GM23338 (cell line): ENCODE data around the gene SH2D3C. TPM values are rescaled to one million over a fixed set of nuclear protein-coding genes. Genes with fewer than 3 reads are reported as not detected.

ENCODE experiments used
- ATAC-seq: fragments of 200-7000 bp; cut with Tn5 transposase; 3 replicates; pipeline ENCODE4 v1.9.1; 2020
- DNase-seq: peaks from one replicate; pipeline ENCODE4 v3.0.0-alpha.2; 2015; ENCODE audit warnings: low spot score
- H2AFZ ChIP-seq: fragments of 200-600 bp; sonication (generic); 2 replicates; pipeline ENCODE4 v1.8.0; 2016; ENCODE audit warnings: antibody characterized with exemption, mild to moderate bottlenecking, moderate library complexity
- H3F3A ChIP-seq: fragments of 200-600 bp; sonication (generic); replicated peaks from 2 replicates; pipeline ENCODE4 v1.8.0; 2017; ENCODE audit warnings: antibody characterized with exemption, mixed run types, low read depth
- H3K27ac ChIP-seq: fragments of 200-600 bp; sonication (generic); 2 replicates; pipeline ENCODE4 v1.6.1; 2016; ENCODE audit warnings: low read depth
- H3K27me3 ChIP-seq: fragments of 200-600 bp; sonication (generic); 2 replicates; pipeline ENCODE4 v1.8.0; 2016; ENCODE audit warnings: mild to moderate bottlenecking, mixed run types, moderate library complexity; ENCODE audit not compliant: insufficient read depth
- H3K36me3 ChIP-seq: fragments of 200-600 bp; sonication (generic); 2 replicates; pipeline ENCODE4 v1.8.0; 2016; ENCODE audit warnings: mild to moderate bottlenecking; ENCODE audit not compliant: insufficient read depth
- H3K4me1 ChIP-seq: fragments of 200-600 bp; sonication (generic); 2 replicates; pipeline ENCODE4 v1.8.0; 2016; ENCODE audit warnings: mild to moderate bottlenecking, moderate library complexity; ENCODE audit not compliant: insufficient read depth
- H3K4me2 ChIP-seq: fragments of 200-600 bp; sonication (generic); 2 replicates; pipeline ENCODE4 v1.7.1; 2017; ENCODE audit warnings: mixed run types
- H3K4me3 ChIP-seq: fragments of 200-600 bp; sonication (generic); 2 replicates; pipeline ENCODE4 v1.6.1; 2016; ENCODE audit warnings: mixed run types
- H3K79me2 ChIP-seq: fragments of 200-600 bp; sonication (generic); replicated peaks from 2 replicates; pipeline ENCODE4 v1.8.0; 2017; ENCODE audit warnings: mild to moderate bottlenecking; ENCODE audit not compliant: insufficient read depth
- H3K9me2 ChIP-seq: fragments of 200-600 bp; sonication (generic); 2 replicates; pipeline ENCODE4 v1.8.0; 2017; ENCODE audit not compliant: insufficient read depth
- H4K20me1 ChIP-seq: fragments of 200-600 bp; sonication (generic); replicated peaks from 2 replicates; pipeline ENCODE4 v1.8.0; 2017; ENCODE audit warnings: mild to moderate bottlenecking; ENCODE audit not compliant: insufficient read depth
- H3K27ac Mint-ChIP-seq: 2 replicates; pipeline ENCODE4 v1.8.0; 2020; ENCODE audit warnings: inconsistent platforms, mild to moderate bottlenecking, moderate library complexity, mixed read lengths
- H3K27me3 Mint-ChIP-seq: 3 replicates; pipeline ENCODE4 v1.8.0; 2022; ENCODE audit warnings: low read depth, mild to moderate bottlenecking, moderate library complexity, mixed read lengths, inconsistent platforms; ENCODE audit not compliant: insufficient read depth, poor library complexity
- H3K36me3 Mint-ChIP-seq: 3 replicates; pipeline ENCODE4 v1.8.0; 2021; ENCODE audit warnings: low read depth, mild to moderate bottlenecking, inconsistent platforms, moderate library complexity, mixed read lengths
- H3K4me1 Mint-ChIP-seq: 3 replicates; pipeline ENCODE4 v1.8.0; 2020; ENCODE audit warnings: mild to moderate bottlenecking, inconsistent platforms, mixed read lengths
- H3K4me3 Mint-ChIP-seq: 3 replicates; pipeline ENCODE4 v1.8.0; 2021; ENCODE audit warnings: moderate library complexity, mild to moderate bottlenecking, inconsistent platforms, mixed read lengths
- H3K9me3 Mint-ChIP-seq: 3 replicates; pipeline ENCODE4 v1.8.0; 2020; ENCODE audit warnings: moderate library complexity, mild to moderate bottlenecking, inconsistent platforms, mixed read lengths
- CREB1 ChIP-seq: fragments of 250-450 bp; sonication (Bioruptor Pico); IDR thresholded peaks from 2 replicates; pipeline ENCODE4 v1.5.0; 2020; ENCODE audit warnings: low read depth, mild to moderate bottlenecking, moderate library complexity
- CTCF ChIP-seq, 2 experiments: fragments of 200-600 bp in 1 of 2; sonication (generic) in 1 of 2; conservative IDR thresholded peaks; 2 replicates each; pipeline versions ENCODE4 v1.5.1 to v1.6.1; 2016 to 2017; ENCODE audit warnings: antibody characterized with exemption in 2 of 2, low read depth in 2 of 2, mild to moderate bottlenecking in 2 of 2, moderate library complexity in 1 of 2
- ETS1 ChIP-seq: IDR thresholded peaks from 2 replicates; pipeline ENCODE4 v1.6.1; 2016; ENCODE audit warnings: antibody characterized with exemption
- EZH2 ChIP-seq: fragments of 200-600 bp; sonication (generic); IDR thresholded peaks from one replicate; pipeline ENCODE4 v1.8.0; 2017; ENCODE audit warnings: antibody characterized with exemption, mild to moderate bottlenecking, low read depth; ENCODE audit not compliant: unreplicated experiment
- EZH2phosphoT487 ChIP-seq: fragments of 200-600 bp; sonication (generic); IDR thresholded peaks from one replicate; pipeline ENCODE4 v1.8.1; 2018; ENCODE audit warnings: antibody characterized with exemption; ENCODE audit not compliant: unreplicated experiment
- JUNB ChIP-seq: IDR thresholded peaks from one replicate; pipeline ENCODE4 v1.6.1; 2016; ENCODE audit warnings: antibody characterized with exemption; ENCODE audit not compliant: unreplicated experiment
- NANOG ChIP-seq: IDR thresholded peaks from 2 replicates; pipeline ENCODE4 v1.6.1; 2016; ENCODE audit warnings: antibody characterized with exemption, borderline replicate concordance
- POLR2AphosphoS5 ChIP-seq: IDR thresholded peaks from 2 replicates; pipeline ENCODE4 v1.6.1; 2016; ENCODE audit warnings: antibody characterized with exemption, low read depth
- REST ChIP-seq: IDR thresholded peaks from one replicate; pipeline ENCODE4 v1.6.1; 2018; ENCODE audit warnings: antibody characterized with exemption; ENCODE audit not compliant: unreplicated experiment
- STAT1 ChIP-seq: IDR thresholded peaks from one replicate; pipeline ENCODE4 v1.6.1; 2016; ENCODE audit warnings: antibody characterized with exemption; ENCODE audit not compliant: unreplicated experiment
- ZNF114 ChIP-seq: fragments of 250-450 bp; sonication (Bioruptor Pico); IDR thresholded peaks from 2 replicates; pipeline ENCODE4 v1.5.0; 2020; ENCODE audit warnings: mild to moderate bottlenecking, moderate library complexity
- ZNF331 ChIP-seq: fragments of 250-450 bp; sonication (Bioruptor Pico); IDR thresholded peaks from 2 replicates; pipeline ENCODE4 v1.5.0; 2020; ENCODE audit warnings: low read depth, mild to moderate bottlenecking, moderate library complexity
- polyA plus RNA-seq: library from polyadenylated mRNA; unstranded; fragments of >200 nt; fragmentation: Nextera tagmentation; extraction: Ambion mirVana; gene quantifications from 2 replicates; pipeline ENCODE4 v1.2.1, GENCODE V29; 2016
- total RNA-seq: library from RNA; depleted of rRNA; stranded (reverse); fragments of >200 nt; shearing (Covaris generic); gene quantifications from 2 replicates; pipeline ENCODE4 v1.2.3, GENCODE V29; 2014
- TF ChIP-seq, protein P1 (sequence below): fragments of 250-450 bp; sonication (Bioruptor Pico); IDR thresholded peaks from 2 replicates; pipeline ENCODE4 v1.5.0; 2020; ENCODE audit warnings: mild to moderate bottlenecking, moderate library complexity

SH2D3C gene
- total and polyA plus RNA-seq, 2 experiments from 2014 or later: 4.2 to 4.5 TPM

- Histone ChIP-seq H3K9me2 (peaks cover 3% of the 10 kb centered on the region; the same call in 1 of the 2 replicates), H3K27ac (no peak overlapping the region), H2AFZ (no peak overlapping the region), H4K20me1 (0 out of 2 replicates have a peak, but pooled peaks cover 3% of the 10 kb centered on the region), H3K36me3 (no peaks in the 10 kb centered on the region), H3K4me1 (no peaks in the 10 kb centered on the region), H3K79me2 (no peaks in the 10 kb centered on the region), H3K4me3 (no peak overlapping the region), H3K27me3 (no peaks in the 10 kb centered on the region), H3K4me2 (no peak overlapping the region), H3F3A (no peaks in the 10 kb centered on the region; the same call in 1 of the 2 replicates)
- Mint-ChIP-seq H3K4me1 (no peaks in the 10 kb centered on the region), H3K36me3 (peaks cover 28% of the 10 kb centered on the region), H3K4me3 (no peak overlapping the region), H3K9me3 (no peaks in the 10 kb centered on the region), H3K27ac (no peak overlapping the region), H3K27me3 (peaks cover 9% of the 10 kb centered on the region)
- ATAC-seq (no peak), DNase-seq (no peak)
- TF ChIP-seq, protein P1, sequence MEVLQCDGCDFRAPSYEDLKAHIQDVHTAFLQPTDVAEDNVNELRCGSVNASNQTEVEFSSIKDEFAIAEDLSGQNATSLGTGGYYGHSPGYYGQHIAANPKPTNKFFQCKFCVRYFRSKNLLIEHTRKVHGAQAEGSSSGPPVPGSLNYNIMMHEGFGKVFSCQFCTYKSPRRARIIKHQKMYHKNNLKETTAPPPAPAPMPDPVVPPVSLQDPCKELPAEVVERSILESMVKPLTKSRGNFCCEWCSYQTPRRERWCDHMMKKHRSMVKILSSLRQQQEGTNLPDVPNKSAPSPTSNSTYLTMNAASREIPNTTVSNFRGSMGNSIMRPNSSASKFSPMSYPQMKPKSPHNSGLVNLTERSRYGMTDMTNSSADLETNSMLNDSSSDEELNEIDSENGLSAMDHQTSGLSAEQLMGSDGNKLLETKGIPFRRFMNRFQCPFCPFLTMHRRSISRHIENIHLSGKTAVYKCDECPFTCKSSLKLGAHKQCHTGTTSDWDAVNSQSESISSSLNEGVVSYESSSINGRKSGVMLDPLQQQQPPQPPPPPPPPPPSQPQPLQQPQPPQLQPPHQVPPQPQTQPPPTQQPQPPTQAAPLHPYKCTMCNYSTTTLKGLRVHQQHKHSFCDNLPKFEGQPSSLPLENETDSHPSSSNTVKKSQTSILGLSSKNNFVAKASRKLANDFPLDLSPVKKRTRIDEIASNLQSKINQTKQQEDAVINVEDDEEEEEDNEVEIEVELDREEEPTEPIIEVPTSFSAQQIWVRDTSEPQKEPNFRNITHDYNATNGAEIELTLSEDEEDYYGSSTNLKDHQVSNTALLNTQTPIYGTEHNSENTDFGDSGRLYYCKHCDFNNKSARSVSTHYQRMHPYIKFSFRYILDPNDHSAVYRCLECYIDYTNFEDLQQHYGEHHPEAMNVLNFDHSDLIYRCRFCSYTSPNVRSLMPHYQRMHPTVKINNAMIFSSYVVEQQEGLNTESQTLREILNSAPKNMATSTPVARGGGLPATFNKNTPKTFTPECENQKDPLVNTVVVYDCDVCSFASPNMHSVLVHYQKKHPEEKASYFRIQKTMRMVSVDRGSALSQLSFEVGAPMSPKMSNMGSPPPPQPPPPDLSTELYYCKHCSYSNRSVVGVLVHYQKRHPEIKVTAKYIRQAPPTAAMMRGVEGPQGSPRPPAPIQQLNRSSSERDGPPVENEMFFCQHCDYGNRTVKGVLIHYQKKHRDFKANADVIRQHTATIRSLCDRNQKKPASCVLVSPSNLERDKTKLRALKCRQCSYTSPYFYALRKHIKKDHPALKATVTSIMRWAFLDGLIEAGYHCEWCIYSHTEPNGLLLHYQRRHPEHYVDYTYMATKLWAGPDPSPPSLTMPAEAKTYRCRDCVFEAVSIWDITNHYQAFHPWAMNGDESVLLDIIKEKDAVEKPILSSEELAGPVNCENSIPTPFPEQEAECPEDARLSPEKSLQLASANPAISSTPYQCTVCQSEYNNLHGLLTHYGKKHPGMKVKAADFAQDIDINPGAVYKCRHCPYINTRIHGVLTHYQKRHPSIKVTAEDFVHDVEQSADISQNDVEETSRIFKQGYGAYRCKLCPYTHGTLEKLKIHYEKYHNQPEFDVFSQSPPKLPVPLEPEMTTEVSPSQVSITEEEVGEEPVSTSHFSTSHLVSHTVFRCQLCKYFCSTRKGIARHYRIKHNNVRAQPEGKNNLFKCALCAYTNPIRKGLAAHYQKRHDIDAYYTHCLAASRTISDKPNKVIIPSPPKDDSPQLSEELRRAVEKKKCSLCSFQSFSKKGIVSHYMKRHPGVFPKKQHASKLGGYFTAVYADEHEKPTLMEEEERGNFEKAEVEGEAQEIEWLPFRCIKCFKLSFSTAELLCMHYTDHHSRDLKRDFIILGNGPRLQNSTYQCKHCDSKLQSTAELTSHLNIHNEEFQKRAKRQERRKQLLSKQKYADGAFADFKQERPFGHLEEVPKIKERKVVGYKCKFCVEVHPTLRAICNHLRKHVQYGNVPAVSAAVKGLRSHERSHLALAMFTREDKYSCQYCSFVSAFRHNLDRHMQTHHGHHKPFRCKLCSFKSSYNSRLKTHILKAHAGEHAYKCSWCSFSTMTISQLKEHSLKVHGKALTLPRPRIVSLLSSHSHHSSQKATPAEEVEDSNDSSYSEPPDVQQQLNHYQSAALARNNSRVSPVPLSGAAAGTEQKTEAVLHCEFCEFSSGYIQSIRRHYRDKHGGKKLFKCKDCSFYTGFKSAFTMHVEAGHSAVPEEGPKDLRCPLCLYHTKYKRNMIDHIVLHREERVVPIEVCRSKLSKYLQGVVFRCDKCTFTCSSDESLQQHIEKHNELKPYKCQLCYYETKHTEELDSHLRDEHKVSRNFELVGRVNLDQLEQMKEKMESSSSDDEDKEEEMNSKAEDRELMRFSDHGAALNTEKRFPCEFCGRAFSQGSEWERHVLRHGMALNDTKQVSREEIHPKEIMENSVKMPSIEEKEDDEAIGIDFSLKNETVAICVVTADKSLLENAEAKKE (CRISPR knock-in tag): no peak
- TF ChIP-seq NANOG: no peak
- no peak for TF ChIP-seq ZNF331
- TF ChIP-seq REST: no peak
- TF ChIP-seq ETS1: no peak
- no peak for TF ChIP-seq STAT1
- TF ChIP-seq CREB1 (CRISPR knock-in tag): no peak
- no peak for TF ChIP-seq EZH2phosphoT487
- TF ChIP-seq CTCF (conservative IDR thresholded peaks at IDR 0.05; ENCODE audit: low read depth in 2 of 2): no peak
- TF ChIP-seq ZNF114 (CRISPR knock-in tag): no peak
- no peak for TF ChIP-seq JUNB
- no peak for TF ChIP-seq EZH2
- TF ChIP-seq POLR2AphosphoS5: no peak
These were observed 86.4 kb downstream of the SH2D3C start for GRCh38 chr9:127692071-127692470.
